HUES48 (cell line): Measurements from ENCODE around the gene EPB41L4B.
"Not testable (repeated sequence)": the region's sequence is repeated elsewhere in the genome, so short reads cannot be mapped to it uniquely, and the experiment has no call there.

Experiments used
- H3K27ac ChIP-seq: one replicate; pipeline ENCODE4 v1.7.0; 2013; ENCODE audit warnings: low read depth, low read length, inconsistent platforms
- H3K27me3 ChIP-seq: 2 replicates; pipeline ENCODE4 v1.6.1; 2013; ENCODE audit warnings: mild to moderate bottlenecking, low read length; ENCODE audit not compliant: control insufficient read depth, insufficient read depth
- H3K36me3 ChIP-seq: 2 replicates; pipeline ENCODE4 v1.6.1; 2013; ENCODE audit warnings: low read length; ENCODE audit not compliant: control insufficient read depth, insufficient read depth
- H3K4me1 ChIP-seq: 2 replicates; pipeline ENCODE4 v1.6.1; 2013; ENCODE audit warnings: mild to moderate bottlenecking, low read length; ENCODE audit not compliant: control insufficient read depth, insufficient read depth
- H3K4me3 ChIP-seq: 2 replicates; pipeline ENCODE4 v1.5.1; 2013; ENCODE audit warnings: mild to moderate bottlenecking, low read depth, low read length
- H3K9ac ChIP-seq: 2 replicates; pipeline ENCODE4 v1.6.1; 2013; ENCODE audit warnings: mild to moderate bottlenecking, low read depth, low read length, moderate library complexity
- H3K9me3 ChIP-seq: 2 replicates; pipeline ENCODE4 v1.6.1; 2013; ENCODE audit warnings: low read length; ENCODE audit not compliant: control insufficient read depth, insufficient read depth

Gene EPB41L4B

DNA sequence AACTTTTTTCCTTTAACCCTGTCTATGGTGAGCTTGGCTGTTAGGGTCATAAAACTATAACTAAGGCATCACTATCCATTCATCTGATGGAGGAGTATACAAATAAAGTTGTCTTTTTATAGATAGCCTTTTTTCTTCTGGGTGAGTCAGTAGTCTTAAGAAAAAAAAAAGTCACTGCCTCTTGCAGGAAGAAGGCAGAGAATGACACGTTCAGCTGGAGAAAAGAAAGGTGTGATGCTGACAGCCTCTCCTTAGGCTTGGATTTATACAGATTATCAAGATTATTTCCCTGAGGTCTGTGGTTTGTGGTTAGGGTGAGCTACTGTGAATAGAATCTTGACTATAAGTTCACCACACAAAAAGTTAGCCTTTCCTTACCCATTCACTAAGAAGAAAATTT lies 23.0 kb downstream of the EPB41L4B start:
- Histone ChIP-seq H3K4me1 (no peaks in the 10 kb centered on the region; the same call in 1 of the 2 replicates), H3K36me3 (no peaks in the 10 kb centered on the region), H3K9me3 (no peaks in the 10 kb centered on the region), H3K4me3 (no peak overlapping the region), H3K27me3 (no peaks in the 10 kb centered on the region), H3K27ac (no peak overlapping the region), H3K9ac (no peak overlapping the region)

DNA sequence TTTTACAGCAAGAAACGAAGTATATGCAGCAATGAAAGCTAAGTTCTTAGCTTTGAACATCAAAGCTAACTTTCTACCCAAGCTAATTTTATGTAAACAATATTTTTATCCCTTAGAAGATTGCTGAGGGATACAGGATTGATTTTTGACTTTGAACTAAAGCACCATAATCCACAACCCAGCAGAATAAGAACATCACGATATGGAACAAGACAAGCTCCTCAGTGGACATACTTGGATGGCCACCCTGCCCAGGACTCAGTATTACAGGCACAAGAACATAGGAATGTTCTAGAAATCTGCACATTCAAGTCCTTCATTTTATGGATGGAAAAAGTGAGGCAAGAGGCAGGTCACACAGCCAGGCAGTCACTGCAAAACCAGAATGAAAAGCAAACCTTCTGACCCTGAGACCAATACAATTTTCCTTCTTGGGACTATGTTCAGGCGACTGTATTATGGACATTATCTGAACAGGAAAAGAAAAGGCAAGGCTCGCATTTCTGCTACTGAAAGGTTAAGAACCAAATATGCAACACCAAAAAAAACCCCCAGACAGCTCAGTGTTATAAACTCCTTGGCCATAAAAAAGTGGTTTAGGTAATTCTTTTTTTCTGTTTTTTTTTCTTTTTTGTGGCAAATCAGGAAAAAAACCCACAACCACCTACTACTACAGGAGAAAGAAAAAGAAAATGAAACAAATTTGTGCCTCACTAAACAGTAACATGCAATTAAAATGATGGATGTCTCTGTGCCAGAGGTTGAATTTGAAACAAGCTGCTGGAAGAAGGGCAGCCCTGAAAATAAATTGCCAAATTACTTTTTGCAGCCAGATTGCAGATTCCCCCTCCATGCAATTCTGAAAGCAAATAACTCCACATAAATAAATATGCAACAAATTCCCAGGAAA lies 25.4 kb downstream of the EPB41L4B start:
- Histone ChIP-seq H3K4me3 (no peak overlapping the region), H3K27ac (no peak overlapping the region), H3K27me3 (no peaks in the 10 kb centered on the region), H3K4me1 (no peaks in the 10 kb centered on the region), H3K9me3 (no peaks in the 10 kb centered on the region), H3K9ac (no peak overlapping the region), H3K36me3 (no peaks in the 10 kb centered on the region)

- Histone ChIP-seq H3K4me1 (peaks cover 10% of the 10 kb centered on the region), H3K4me3 (no peak overlapping the region), H3K27ac (no peak overlapping the region), H3K9ac (no peak overlapping the region), H3K27me3 (no peaks in the 10 kb centered on the region), H3K36me3 (no peaks in the 10 kb centered on the region), H3K9me3 (no peaks in the 10 kb centered on the region)
Observed at GRCh38 chr9:109290385-109290784, 30.5 kb downstream of the EPB41L4B start.

GRCh38 chr9:109289931-109290330 lies 30.9 kb downstream of the EPB41L4B start:
- no peaks in the 10 kb centered on the region for H3K27me3 ChIP-seq
- no peaks in the 10 kb centered on the region for H3K9me3 ChIP-seq
- H3K36me3 ChIP-seq, result no peaks in the 10 kb centered on the region
- H3K27ac ChIP-seq, result no peak overlapping the region
- H3K9ac ChIP-seq, result no peak overlapping the region
- peaks cover 10% of the 10 kb centered on the region for H3K4me1 ChIP-seq
- no peak overlapping the region for H3K4me3 ChIP-seq

- H3K36me3 ChIP-seq, result no peaks in the 10 kb centered on the region
- H3K27ac ChIP-seq, result no peak overlapping the region
- no peaks in the 10 kb centered on the region for H3K9me3 ChIP-seq
- no peak overlapping the region for H3K9ac ChIP-seq
- no peaks in the 10 kb centered on the region for H3K27me3 ChIP-seq
- H3K4me1 ChIP-seq, result peaks cover 10% of the 10 kb centered on the region
- no peak overlapping the region for H3K4me3 ChIP-seq
Observed at GRCh38 chr9:109289186-109289585, 31.7 kb downstream of the EPB41L4B start.

DNA sequence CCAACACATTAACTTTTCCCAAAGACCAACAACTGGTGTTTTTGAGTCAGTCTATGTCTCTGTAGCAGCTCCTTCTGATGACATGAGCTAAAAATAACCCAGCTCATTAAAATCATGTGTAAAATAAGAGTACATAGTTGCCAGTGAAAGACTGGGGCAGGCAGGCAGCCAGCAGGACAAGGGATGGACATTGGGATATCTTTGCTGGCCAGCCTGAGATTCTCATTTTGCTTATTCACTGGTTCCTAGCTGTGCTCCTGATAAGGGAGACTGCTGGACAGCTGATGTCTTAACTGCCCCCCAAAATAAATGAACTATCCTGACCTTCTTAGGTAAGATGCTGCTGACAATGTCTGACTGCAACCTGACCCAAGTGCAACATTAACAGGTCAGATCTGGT lies 33.9 kb downstream of the EPB41L4B start:
- Histone ChIP-seq H3K36me3 (no peaks in the 10 kb centered on the region), H3K9ac (no peak overlapping the region), H3K27me3 (no peaks in the 10 kb centered on the region), H3K27ac (no peak overlapping the region), H3K4me1 (peaks cover 10% of the 10 kb centered on the region), H3K9me3 (no peaks in the 10 kb centered on the region), H3K4me3 (no peak overlapping the region)

DNA sequence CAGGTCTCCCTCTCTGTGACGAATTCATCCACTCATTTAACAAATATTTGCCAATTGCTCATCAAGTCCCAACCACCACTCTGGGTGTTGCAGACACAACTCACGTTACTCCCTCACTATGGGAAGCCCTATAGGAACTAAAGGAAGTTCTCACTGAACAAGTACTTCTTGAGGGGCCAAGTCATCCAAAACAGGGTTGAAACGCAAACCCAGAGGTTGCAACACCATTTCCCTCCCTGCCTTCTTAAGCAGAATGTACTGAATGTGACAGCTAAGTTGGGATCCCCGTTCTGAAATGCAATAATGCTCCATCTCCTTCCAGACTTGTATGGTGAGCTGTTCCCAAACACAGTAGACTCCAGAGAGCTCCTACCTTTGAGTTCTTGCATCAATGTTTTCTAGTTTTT lies 34.3 kb downstream of the EPB41L4B start:
- Histone ChIP-seq H3K36me3 (no peaks in the 10 kb centered on the region), H3K27ac (no peak overlapping the region), H3K9me3 (no peaks in the 10 kb centered on the region), H3K27me3 (no peaks in the 10 kb centered on the region), H3K4me3 (no peak overlapping the region), H3K9ac (no peak overlapping the region), H3K4me1 (peaks cover 10% of the 10 kb centered on the region)

DNA sequence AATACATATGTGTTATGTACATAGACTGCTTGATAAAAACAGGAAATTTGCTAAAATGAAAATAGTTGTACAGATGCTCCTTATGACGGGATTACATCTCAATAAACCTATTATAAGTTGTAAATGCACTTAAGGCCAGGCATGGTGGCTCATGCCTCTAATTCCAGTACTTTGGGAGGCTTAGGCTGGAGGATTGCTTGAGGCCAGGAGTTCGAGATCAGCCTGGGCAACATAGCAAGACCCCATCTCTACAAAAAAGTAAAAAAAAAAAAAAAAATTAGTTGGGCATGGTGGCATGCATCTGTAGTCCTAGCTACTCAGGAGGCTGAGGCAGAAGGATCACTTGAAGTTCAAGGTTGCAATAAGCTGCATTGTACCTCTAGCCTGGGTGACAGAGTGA lies 37.2 kb downstream of the EPB41L4B start:
- not testable (repeated sequence) for H3K4me1 ChIP-seq, H3K36me3 ChIP-seq, H3K27me3 ChIP-seq, H3K9me3 ChIP-seq, H3K4me3 ChIP-seq, H3K9ac ChIP-seq, H3K27ac ChIP-seq

- H3K36me3 ChIP-seq, result peaks cover 11% of the 10 kb centered on the region; the same call in 1 of the 2 replicates
- no peak overlapping the region for H3K4me3 ChIP-seq
- H3K9ac ChIP-seq, result no peak overlapping the region
- H3K27me3 ChIP-seq, result no peaks in the 10 kb centered on the region
- 0 out of 2 replicates have a peak, but pooled peaks cover 3% of the 10 kb centered on the region for H3K4me1 ChIP-seq
- H3K27ac ChIP-seq, result no peak overlapping the region
- no peaks in the 10 kb centered on the region for H3K9me3 ChIP-seq
Observed at GRCh38 chr9:109283012-109283411, 37.8 kb downstream of the EPB41L4B start.

GRCh38 chr9:109282302-109282701 lies 38.6 kb downstream of the EPB41L4B start:
- Histone ChIP-seq H3K4me1 (0 out of 2 replicates have a peak, but pooled peaks cover 3% of the 10 kb centered on the region), H3K9ac (no peak overlapping the region), H3K27ac (no peak overlapping the region), H3K36me3 (peaks cover 12% of the 10 kb centered on the region; the same call in 1 of the 2 replicates), H3K4me3 (no peak overlapping the region), H3K27me3 (no peaks in the 10 kb centered on the region), H3K9me3 (no peaks in the 10 kb centered on the region)

DNA sequence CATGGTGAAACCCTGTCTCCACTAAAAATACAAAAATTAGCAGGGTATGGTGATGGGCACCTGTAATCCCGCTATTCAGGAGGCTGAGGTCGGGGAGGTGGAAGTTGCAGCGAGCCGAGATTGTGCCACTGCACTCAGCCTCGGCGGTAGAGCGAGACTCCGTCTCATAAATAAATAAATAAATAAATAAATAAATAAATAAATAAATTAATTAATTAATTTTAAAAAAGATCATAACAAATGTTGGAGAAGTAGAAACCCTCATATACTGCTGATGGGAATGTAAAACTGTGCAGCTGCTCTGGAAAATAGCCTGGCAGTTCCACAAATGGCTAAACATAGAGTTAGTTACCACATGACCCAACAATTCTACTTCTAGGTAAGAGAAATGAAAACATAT lies 39.3 kb downstream of the EPB41L4B start:
- H3K27me3 ChIP-seq, result no peaks in the 10 kb centered on the region
- H3K4me3 ChIP-seq, result no peak overlapping the region
- no peak overlapping the region for H3K9ac ChIP-seq
- 0 out of 2 replicates have a peak, but pooled peaks cover 3% of the 10 kb centered on the region for H3K4me1 ChIP-seq
- peaks cover 13% of the 10 kb centered on the region; the same call in 1 of the 2 replicates for H3K36me3 ChIP-seq
- H3K27ac ChIP-seq, result no peak overlapping the region
- H3K9me3 ChIP-seq, result no peaks in the 10 kb centered on the region
